ENCODE measurements around the gene PIEZO2.
"Not testable (repeated sequence)": the region's sequence is repeated elsewhere in the genome, so short reads cannot be mapped to it uniquely, and the experiment has no call there.

Gene PIEZO2

GRCh38 chr18:10660179-10660884, 489.0 kb downstream of the PIEZO2 start:
- DNase-seq: no peak

- no peak for DNase-seq
These were observed 489.8 kb downstream of the PIEZO2 start for GRCh38 chr18:10659594-10659993.

GRCh38 chr18:10659000-10659399, 490.4 kb downstream of the PIEZO2 start:
- DNase-seq: no peak

GRCh38 chr18:10644003-10644402, 505.4 kb downstream of the PIEZO2 start:
- not testable (repeated sequence) for DNase-seq

- not testable (repeated sequence) for DNase-seq
These were observed 506.3 kb downstream of the PIEZO2 start for GRCh38 chr18:10642915-10643524.

- not testable (repeated sequence) for DNase-seq
These were observed 510.9 kb downstream of the PIEZO2 start for GRCh38 chr18:10638539-10638885.

- DNase-seq: not testable (repeated sequence)
These were observed 511.4 kb downstream of the PIEZO2 start for GRCh38 chr18:10637858-10638538.

GRCh38 chr18:10629076-10629475, 520.3 kb downstream of the PIEZO2 start:
- not testable (repeated sequence) for DNase-seq

GRCh38 chr18:10626606-10627213, 522.7 kb downstream of the PIEZO2 start:
- DNase-seq: not testable (repeated sequence)

- not testable (repeated sequence) for DNase-seq
These were observed 525.8 kb downstream of the PIEZO2 start for GRCh38 chr18:10623606-10624005.

GRCh38 chr18:10622982-10623381, 526.4 kb downstream of the PIEZO2 start:
- DNase-seq: not testable (repeated sequence)

GRCh38 chr18:10620670-10621329, 528.6 kb downstream of the PIEZO2 start:
- not testable (repeated sequence) for DNase-seq

All from activated naive CD4-positive, alpha-beta T cell treated with Interleukin-2 at 50 U/mL for 16 hours (primary cell).